NCI-H2196 (cell line): ENCODE measurements around the gene GATA5.

Source experiments
- DNase-seq: peaks from one replicate; lab custom pipeline; 2025; ENCODE audit not compliant: unreplicated experiment; lab: John Stamatoyannopoulos, UW

Gene GATA5

DNA sequence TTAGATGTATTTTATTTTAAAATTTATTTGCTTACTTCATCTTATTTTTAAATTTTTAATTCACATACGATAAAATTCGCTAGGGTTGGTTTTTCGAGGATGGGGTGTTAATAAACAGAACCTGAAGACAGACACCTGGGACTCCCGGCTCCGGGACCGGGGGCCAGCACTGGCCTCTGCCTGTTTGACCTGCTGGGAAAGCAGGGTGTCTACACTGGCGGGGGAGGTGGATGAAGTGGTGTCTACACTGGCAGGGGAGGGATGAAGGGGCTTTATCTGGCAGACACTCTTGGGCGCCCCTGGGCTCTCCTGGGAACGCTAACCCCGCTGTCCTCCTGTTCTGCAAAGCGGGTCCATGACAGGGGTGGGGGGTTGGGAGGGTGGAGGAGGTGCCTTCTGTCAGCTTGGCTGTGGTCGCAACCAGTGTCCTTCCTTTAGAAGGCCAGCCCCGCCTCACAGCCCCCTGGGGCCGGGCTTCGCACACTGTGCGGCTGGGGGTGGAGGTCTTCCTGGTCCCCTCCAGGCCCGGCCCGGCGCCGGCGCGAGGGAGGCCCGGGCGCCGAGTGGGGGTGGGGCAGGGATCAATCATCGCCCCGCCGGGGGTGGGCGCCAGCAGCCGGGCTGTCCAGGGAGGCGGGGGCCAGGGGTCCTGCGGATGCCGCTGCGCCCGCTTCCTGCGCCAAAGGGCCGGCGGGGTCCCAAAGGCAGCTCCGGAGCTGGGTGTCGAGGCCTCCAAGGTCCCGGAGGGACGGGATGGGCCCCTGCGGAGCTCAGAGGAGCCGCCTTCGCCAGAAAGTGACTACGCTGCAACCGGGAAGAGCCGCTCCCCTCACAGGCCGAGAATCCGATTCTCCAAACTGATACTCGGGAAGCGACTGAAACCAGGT is 1.8 kb downstream of the GATA5 start:
- no peak for DNase-seq

- DNase-seq: no peak
Observed at GRCh38 chr20:62472941-62473585, 2.7 kb downstream of the GATA5 start.

DNA sequence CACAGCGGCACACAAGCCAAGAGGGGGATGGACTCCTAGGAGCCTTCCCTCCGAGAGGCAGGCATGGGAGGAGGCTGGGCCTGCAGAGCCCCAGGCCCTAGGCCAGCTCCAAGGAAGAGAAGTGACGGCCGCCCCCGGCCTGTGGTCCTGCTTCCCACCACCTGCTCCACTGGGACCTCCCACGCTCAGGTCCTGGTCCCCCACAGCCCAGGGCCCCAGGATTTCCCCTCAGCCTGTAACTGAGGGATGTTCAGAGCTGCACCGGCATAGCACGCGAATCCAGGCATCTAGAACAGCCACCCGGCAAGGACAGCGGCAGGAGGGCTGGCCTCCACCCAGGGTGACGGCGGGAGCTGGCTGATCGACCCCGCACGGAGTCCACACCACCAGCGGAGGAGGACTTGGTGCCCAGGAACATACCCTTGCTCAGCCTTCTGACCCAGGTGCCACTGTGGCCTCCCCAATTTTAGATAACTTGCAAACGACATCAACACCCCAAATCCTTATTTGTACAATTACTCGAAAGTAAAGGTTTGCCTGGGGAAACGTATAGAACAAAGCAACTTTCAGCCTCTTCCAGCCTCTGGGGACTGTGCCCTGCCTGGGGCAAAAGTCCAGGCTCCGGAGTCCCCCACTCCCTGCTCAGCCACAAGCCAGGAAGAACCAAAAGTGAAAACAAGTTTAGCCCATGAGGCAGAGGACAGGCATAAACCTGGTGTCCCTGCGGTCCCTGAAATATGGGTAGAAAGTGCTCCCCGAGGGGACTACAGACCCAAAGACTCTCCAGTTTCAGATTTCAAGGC is 3.5 kb downstream of the GATA5 start:
- DNase-seq: no peak

DNA sequence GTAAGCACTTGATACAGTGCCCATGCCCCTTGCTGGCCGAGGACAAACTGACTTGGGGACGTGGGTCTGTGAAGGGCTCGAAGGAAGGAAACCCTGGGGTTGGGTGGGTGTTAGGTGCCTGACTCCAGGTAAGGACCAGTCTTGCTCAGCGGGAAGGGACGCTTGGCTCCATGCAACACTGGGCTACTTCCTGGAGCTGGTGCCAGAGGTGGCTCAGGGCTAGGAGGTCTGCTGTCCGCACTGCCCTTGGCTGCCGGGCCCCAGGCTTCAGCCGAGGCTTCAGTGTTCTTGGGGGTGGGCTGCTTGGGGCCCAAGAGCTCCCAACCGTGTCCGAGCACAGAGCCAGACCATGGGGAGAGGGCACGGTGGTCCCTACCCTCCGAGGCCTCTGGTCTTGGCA is 5.3 kb downstream of the GATA5 start:
- DNase-seq: no peak

DNA sequence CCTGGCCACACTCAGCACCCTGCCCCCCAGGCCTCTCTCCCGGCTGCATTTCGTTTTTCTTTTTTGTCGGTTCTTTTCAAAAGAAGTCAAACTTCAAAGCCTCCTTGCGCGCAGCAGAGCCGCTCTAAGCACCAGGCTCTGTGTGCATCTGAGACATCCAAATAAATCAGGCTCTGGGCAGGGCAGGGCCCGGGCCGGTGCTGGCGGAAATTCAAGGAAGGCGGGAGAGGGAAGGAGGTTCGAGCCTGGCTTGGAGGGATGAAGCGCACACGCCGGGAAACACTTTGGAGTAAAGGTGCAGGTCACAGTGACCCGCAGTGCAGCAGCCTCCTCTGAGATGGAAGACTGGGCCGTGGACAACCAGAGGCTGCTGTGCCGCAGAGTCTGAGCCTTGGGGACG is 5.8 kb downstream of the GATA5 start:
- DNase-seq: no peak

DNA sequence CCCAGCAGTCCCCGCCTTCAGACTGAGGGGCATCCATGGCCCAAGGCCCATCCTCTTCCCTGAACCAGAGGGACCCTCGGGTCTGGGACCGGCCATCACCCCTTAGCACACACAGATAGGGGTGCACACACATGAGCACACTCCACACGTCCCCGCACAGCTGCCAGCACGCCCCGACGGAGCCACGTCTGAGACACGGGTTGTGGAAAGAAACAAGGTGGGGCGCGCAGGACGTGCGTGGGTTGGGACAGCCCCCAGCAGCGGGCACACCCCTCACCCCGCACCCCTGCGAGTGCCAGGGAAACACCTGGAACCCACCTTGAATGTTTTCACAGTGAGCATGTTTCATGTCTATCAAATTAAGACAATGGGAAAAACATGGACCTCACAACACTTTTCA is 6.4 kb downstream of the GATA5 start:
- no peak for DNase-seq

- DNase-seq: no peak
Observed at GRCh38 chr20:62466806-62467537, 8.8 kb downstream of the GATA5 start.

GRCh38 chr20:62466072-62466760 is 9.6 kb downstream of the GATA5 start:
- no peak for DNase-seq

GRCh38 chr20:62464990-62465389 is 10.8 kb downstream of the GATA5 start:
- DNase-seq: no peak

- no peak for DNase-seq
Observed at GRCh38 chr20:62464425-62464770, 11.4 kb downstream of the GATA5 start.

DNA sequence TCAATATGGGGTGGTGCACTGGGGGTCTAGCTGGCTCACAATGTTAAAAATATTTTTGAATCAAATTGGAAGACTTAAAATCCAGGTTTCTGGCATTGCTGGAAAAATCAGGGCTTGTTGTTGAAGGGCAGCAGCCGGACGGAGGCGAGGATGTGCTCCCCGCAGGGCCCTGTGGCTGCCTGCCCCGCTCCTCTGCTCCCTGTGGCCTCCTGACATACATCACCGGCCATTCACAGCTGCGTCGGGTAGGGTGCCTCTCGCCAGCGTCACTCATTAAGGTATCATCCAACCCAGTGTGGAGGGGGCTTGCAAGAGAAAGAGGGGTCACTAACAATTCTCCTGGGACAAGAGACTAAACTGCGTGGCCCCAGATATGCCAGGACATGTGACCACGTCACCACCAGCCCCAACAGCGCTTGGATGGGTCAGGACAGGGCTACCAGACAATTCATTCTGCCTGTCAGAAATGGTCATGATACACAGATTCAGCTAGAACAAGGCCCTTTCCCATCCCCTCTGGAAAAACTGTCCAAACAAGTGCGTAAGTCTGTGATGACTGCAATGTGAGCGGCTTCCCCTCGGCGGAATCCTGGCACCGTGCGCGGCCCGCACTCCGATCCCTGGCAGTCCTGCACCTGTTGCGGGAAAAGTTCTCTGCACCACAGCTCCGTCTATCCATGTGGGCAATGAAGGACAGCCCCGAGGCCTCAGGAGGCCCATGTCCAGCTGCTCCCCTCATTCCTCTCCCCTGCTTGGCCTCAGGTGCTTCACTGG is 12.0 kb downstream of the GATA5 start:
- no peak for DNase-seq

GRCh38 chr20:62462976-62463592 is 12.7 kb downstream of the GATA5 start:
- no peak for DNase-seq

- DNase-seq: no peak
Observed at GRCh38 chr20:62461834-62462233, 14.0 kb downstream of the GATA5 start.

- DNase-seq: no peak
Observed at GRCh38 chr20:62461157-62461556, 14.6 kb downstream of the GATA5 start.

DNA sequence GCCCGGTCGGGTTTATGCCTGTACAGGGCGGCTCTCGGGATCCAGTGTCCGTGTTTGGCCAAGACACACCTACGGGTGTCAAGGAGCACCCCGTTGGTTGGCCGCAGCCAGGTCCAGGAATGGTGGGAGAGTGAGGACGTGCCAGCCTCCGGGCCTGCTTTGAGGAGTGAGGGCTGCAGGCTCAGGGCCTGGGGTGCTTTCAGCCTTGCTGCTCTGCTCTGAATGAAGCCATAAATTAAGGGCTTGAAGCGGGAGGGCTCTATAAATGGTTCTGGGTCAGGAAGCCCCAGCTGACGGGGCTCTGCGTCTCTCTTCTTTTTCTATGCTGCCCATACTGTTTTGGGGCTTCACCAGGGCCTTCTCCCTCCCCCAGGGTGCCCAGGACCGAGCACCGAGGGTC is 15.1 kb downstream of the GATA5 start:
- no peak for DNase-seq

- no peak for DNase-seq
Observed at GRCh38 chr20:62459488-62459887, 16.3 kb downstream of the GATA5 start.

DNA sequence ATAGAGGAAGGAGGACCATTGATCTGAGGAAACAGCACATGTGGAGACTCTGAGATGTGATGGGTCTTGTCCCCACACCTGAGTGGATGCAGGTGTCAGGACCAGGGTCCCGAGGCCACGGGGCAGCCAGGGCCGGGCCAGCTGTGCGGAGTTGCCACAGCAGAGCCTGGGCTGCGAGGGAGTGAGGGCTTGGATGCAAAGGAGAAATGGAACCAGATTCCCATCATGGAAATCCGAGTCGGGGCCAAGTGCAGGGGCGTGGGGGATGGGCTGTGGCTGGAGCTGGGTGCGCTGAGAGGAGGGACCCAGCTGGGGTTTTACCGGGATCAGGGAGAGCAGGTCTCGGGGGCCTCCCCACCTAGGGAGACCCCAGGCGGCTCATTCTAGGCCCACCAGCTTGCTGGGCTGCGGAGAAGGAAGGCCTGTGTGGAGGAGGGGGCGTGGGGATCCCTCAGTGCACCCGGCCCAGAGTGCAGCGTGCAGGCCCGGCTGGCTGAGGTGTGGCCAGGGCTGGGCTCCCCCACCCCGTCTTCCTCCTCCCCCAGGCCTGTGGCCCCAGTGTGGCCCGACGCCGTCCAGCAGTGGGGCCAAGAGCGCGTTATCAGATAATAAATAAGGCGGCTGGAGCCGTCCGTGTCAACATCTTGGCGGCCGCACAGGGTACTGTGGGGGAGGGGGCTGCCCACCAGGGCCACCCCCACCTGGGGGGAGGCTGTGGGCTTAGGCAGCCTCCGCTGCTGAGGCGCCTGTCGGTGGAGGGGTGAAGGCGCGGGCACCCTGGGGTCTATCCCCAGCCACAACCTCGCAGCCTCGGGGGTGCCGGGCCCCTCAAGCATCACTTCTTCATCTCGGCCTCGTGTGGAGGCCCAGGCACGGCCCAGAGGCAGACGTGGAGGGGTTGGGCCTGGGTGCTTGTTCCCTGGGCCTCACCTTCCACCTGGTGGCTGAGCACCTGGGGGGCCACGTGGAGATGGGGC is 17.2 kb downstream of the GATA5 start:
- no peak for DNase-seq

GRCh38 chr20:62457831-62458230 is 18.0 kb downstream of the GATA5 start:
- no peak for DNase-seq
